Measurements from ENCODE around the gene CASK. TPM values are rescaled to one million over a fixed set of nuclear protein-coding genes. Genes with fewer than 3 reads are reported as not detected.

CASK gene
- total and polyA plus RNA-seq, 2 of the 13 experiments (the other 11 are each of a cell fraction or from before 2014, with no cell fraction given) = 14.5 to 16.0 TPM

DNA sequence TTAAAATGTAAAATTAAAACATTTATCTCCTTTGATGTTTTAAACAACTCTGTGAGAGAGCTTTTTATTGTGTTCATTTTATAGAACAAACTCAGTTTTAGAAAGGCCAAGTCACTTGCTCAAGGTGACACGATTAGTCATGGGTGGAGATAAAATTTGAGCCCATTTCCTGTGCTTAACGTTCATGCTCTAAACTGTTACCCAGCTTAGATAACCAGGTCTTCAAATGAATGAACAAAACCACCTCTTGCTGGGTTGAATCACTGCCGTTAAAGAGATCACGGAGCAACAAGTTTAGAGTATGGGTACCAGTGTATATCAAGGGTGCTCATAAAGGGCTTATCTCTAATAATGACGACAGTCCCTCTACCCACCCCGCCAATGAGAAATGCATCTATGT, 10.2 kb upstream of the CASK start:
- Histone ChIP-seq H3K27ac (ENCODE audit: extremely low read length, insufficient read depth, low read length) (no peak overlapping the region), H3K27me3 (ENCODE audit: control insufficient read depth in 1 of 2, insufficient read depth in 2 of 2, low read length in 2 of 2) (no peaks in the 10 kb centered on the region), H3K9ac (ENCODE audit: insufficient read depth, low read depth, low read length) (no peak overlapping the region), H3K4me2 (ENCODE audit: low read depth, low read length) (no peak overlapping the region), H3K36me3 (replicated peaks in 1 of 2; ENCODE audit: control insufficient read depth in 1 of 2, insufficient read depth in 2 of 2, low read length in 2 of 2) (no peaks in the 10 kb centered on the region), H4K20me1 (ENCODE audit: insufficient read depth, low read length) (no peaks in the 10 kb centered on the region), H3K9me3 (ENCODE audit: low read length) (no peaks in the 10 kb centered on the region), H2AFZ (ENCODE audit: low read length) (no peak overlapping the region), H3K4me3 (replicated peaks in 1 of 3; ENCODE audit: insufficient read depth in 1 of 3, low read depth in 2 of 3, low read length in 3 of 3) (no peak overlapping the region), H3K4me1 (ENCODE audit: insufficient read depth, low read length) (no peaks in the 10 kb centered on the region), H3K79me2 (ENCODE audit: insufficient read depth, low read length) (no peaks in the 10 kb centered on the region)
- POLR2A ChIA-PET = no interaction called here
- FAIRE-seq (no peak), ATAC-seq (no peak), DNase-seq (ENCODE audit: low spot score) (no peak)
- in situ Hi-C loops (cut with HindIII; ENCODE audit: extremely low pct_ligation_motif_present, low pct_unique_long_range_greater_than_20kb) = no loop called here
- no TSS peak for BruUV-seq (replicated peaks)
- intact Hi-C loops (cut with micrococcal nuclease; ENCODE audit: unreplicated experiment) = no loop called here
- WGBS (ENCODE audit: low lambda C conversion rate) = 59% methylated on average over 6 of the region's 6 CpGs
- CTCF ChIA-PET (ENCODE audit: low intra/inter-chr PET ratio, low total read pairs) = no interaction called here
- TF ChIP-seq, protein P1, sequence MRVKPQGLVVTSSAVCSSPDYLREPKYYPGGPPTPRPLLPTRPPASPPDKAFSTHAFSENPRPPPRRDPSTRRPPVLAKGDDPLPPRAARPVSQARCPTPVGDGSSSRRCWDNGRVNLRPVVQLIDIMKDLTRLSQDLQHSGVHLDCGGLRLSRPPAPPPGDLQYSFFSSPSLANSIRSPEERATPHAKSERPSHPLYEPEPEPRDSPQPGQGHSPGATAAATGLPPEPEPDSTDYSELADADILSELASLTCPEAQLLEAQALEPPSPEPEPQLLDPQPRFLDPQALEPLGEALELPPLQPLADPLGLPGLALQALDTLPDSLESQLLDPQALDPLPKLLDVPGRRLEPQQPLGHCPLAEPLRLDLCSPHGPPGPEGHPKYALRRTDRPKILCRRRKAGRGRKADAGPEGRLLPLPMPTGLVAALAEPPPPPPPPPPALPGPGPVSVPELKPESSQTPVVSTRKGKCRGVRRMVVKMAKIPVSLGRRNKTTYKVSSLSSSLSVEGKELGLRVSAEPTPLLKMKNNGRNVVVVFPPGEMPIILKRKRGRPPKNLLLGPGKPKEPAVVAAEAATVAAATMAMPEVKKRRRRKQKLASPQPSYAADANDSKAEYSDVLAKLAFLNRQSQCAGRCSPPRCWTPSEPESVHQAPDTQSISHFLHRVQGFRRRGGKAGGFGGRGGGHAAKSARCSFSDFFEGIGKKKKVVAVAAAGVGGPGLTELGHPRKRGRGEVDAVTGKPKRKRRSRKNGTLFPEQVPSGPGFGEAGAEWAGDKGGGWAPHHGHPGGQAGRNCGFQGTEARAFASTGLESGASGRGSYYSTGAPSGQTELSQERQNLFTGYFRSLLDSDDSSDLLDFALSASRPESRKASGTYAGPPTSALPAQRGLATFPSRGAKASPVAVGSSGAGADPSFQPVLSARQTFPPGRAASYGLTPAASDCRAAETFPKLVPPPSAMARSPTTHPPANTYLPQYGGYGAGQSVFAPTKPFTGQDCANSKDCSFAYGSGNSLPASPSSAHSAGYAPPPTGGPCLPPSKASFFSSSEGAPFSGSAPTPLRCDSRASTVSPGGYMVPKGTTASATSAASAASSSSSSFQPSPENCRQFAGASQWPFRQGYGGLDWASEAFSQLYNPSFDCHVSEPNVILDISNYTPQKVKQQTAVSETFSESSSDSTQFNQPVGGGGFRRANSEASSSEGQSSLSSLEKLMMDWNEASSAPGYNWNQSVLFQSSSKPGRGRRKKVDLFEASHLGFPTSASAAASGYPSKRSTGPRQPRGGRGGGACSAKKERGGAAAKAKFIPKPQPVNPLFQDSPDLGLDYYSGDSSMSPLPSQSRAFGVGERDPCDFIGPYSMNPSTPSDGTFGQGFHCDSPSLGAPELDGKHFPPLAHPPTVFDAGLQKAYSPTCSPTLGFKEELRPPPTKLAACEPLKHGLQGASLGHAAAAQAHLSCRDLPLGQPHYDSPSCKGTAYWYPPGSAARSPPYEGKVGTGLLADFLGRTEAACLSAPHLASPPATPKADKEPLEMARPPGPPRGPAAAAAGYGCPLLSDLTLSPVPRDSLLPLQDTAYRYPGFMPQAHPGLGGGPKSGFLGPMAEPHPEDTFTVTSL (CRISPR knock-in tag; IDR thresholded peaks at IDR 0.05; ENCODE audit: borderline replicate concordance) = no peak
- TF ChIP-seq NCOR1 (IDR thresholded peaks at IDR 0.05; ENCODE audit: borderline replicate concordance, low read length) (no peak), SIX4 (CRISPR knock-in tag; IDR thresholded peaks at IDR 0.05) (no peak), MAF1 (CRISPR knock-in tag; IDR thresholded peaks at IDR 0.05; ENCODE audit: borderline replicate concordance) (no peak), ZNF501 (CRISPR knock-in tag; IDR thresholded peaks at IDR 0.05) (no peak), ZFP41 (CRISPR knock-in tag; IDR thresholded peaks at IDR 0.05; ENCODE audit: borderline replicate concordance) (no peak), ZNF510 (CRISPR knock-in tag; IDR thresholded peaks at IDR 0.05; ENCODE audit: low read depth) (no peak), ZNF816 (CRISPR knock-in tag; IDR thresholded peaks at IDR 0.05; ENCODE audit: borderline replicate concordance) (no peak), RFXANK (CRISPR knock-in tag; IDR thresholded peaks at IDR 0.05) (no peak)
- TF ChIP-seq, protein P2, sequence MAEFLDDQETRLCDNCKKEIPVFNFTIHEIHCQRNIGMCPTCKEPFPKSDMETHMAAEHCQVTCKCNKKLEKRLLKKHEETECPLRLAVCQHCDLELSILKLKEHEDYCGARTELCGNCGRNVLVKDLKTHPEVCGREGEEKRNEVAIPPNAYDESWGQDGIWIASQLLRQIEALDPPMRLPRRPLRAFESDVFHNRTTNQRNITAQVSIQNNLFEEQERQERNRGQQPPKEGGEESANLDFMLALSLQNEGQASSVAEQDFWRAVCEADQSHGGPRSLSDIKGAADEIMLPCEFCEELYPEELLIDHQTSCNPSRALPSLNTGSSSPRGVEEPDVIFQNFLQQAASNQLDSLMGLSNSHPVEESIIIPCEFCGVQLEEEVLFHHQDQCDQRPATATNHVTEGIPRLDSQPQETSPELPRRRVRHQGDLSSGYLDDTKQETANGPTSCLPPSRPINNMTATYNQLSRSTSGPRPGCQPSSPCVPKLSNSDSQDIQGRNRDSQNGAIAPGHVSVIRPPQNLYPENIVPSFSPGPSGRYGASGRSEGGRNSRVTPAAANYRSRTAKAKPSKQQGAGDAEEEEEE (CRISPR knock-in tag; IDR thresholded peaks at IDR 0.05; ENCODE audit: borderline replicate concordance) = no peak
- TF ChIP-seq, protein P3, sequence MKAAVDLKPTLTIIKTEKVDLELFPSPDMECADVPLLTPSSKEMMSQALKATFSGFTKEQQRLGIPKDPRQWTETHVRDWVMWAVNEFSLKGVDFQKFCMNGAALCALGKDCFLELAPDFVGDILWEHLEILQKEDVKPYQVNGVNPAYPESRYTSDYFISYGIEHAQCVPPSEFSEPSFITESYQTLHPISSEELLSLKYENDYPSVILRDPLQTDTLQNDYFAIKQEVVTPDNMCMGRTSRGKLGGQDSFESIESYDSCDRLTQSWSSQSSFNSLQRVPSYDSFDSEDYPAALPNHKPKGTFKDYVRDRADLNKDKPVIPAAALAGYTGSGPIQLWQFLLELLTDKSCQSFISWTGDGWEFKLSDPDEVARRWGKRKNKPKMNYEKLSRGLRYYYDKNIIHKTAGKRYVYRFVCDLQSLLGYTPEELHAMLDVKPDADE (CRISPR knock-in tag; IDR thresholded peaks at IDR 0.05) = no peak
- TF ChIP-seq, protein P4, sequence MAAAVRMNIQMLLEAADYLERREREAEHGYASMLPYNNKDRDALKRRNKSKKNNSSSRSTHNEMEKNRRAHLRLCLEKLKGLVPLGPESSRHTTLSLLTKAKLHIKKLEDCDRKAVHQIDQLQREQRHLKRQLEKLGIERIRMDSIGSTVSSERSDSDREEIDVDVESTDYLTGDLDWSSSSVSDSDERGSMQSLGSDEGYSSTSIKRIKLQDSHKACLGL (CRISPR knock-in tag; IDR thresholded peaks at IDR 0.05) = no peak

Data from HepG2 (cell line).